Measurements from ENCODE around the gene TNN. TPM values are rescaled to one million over a fixed set of nuclear protein-coding genes. Genes with fewer than 3 reads are reported as not detected.
A peak's percentile ranks its signal among the peaks of the same experiment; 100 is the strongest.

TNN gene
- total RNA-seq, 1 experiment from 2014 or later = not detected

- H3K27me3 Mint-ChIP-seq (ENCODE audit: insufficient read depth, unreplicated experiment) = no peaks in the 10 kb centered on the region
- CTCF ChIA-PET = no interaction called here
- no peak overlapping the region for H3K4me3 Mint-ChIP-seq (ENCODE audit: unreplicated experiment)
- H3K9me3 Mint-ChIP-seq (ENCODE audit: unreplicated experiment) = no peaks in the 10 kb centered on the region
- no peaks in the 10 kb centered on the region for H3K36me3 Mint-ChIP-seq (ENCODE audit: insufficient read depth, unreplicated experiment)
- BruUV-seq (replicated peaks) = no TSS peak
- POLR2A ChIA-PET = no interaction called here
- Histone ChIP-seq H3K36me3 (ENCODE audit: control insufficient read depth, insufficient read depth, low read length) (no peaks in the 10 kb centered on the region), H3K9me3 (no peaks in the 10 kb centered on the region), H3K27me3 (replicated peaks; ENCODE audit: control insufficient read depth, insufficient read depth, low read length) (no peaks in the 10 kb centered on the region), H3K4me1 (peaks cover 9% of the 10 kb centered on the region), H3K4me3 (ENCODE audit: low read depth, low read length) (no peak overlapping the region)
- intact Hi-C loops (cut with micrococcal nuclease; ENCODE audit: unreplicated experiment) = no loop called here
- DNase-seq = no peak
- H3K27ac Mint-ChIP-seq (ENCODE audit: unreplicated experiment) = no peak overlapping the region
- H3K4me1 Mint-ChIP-seq (ENCODE audit: low read depth, unreplicated experiment) = peaks cover 9% of the 10 kb centered on the region
- TF ChIP-seq CTCF (IDR thresholded peaks at IDR 0.05; ENCODE audit: insufficient read depth in 1 of 2, low read depth in 1 of 2, low read length in 1 of 2, severe bottlenecking in 1 of 2, unreplicated experiment in 1 of 2) = no peak
These were observed 23.1 kb downstream of the TNN start for GRCh38 chr1:175090780-175091179.

- Mint-ChIP-seq H3K9me3 (ENCODE audit: unreplicated experiment) (no peaks in the 10 kb centered on the region), H3K36me3 (ENCODE audit: insufficient read depth, unreplicated experiment) (no peaks in the 10 kb centered on the region), H3K27me3 (ENCODE audit: insufficient read depth, unreplicated experiment) (no peaks in the 10 kb centered on the region), H3K4me3 (ENCODE audit: unreplicated experiment) (no peak overlapping the region), H3K4me1 (ENCODE audit: low read depth, unreplicated experiment) (peaks cover 15% of the 10 kb centered on the region), H3K27ac (ENCODE audit: unreplicated experiment) (peak overlapping the region; percentile 64)
- ChIA-PET POLR2A (no interaction called here), CTCF (no interaction called here)
- TF ChIP-seq CTCF (IDR thresholded peaks at IDR 0.05; ENCODE audit: insufficient read depth in 1 of 2, low read depth in 1 of 2, low read length in 1 of 2, severe bottlenecking in 1 of 2, unreplicated experiment in 1 of 2) = no peak
- Histone ChIP-seq H3K4me3 (ENCODE audit: low read depth, low read length) (no peak overlapping the region), H3K9me3 (no peaks in the 10 kb centered on the region), H3K27me3 (replicated peaks; ENCODE audit: control insufficient read depth, insufficient read depth, low read length) (no peaks in the 10 kb centered on the region), H3K4me1 (peaks cover 21% of the 10 kb centered on the region), H3K36me3 (ENCODE audit: control insufficient read depth, insufficient read depth, low read length) (no peaks in the 10 kb centered on the region)
- no TSS peak for BruUV-seq (replicated peaks)
- intact Hi-C loops (cut with micrococcal nuclease; ENCODE audit: unreplicated experiment) = no loop called here
- DNase-seq = no peak
These were observed 27.0 kb downstream of the TNN start for GRCh38 chr1:175094626-175095025.

- no peak for TF ChIP-seq CTCF (IDR thresholded peaks at IDR 0.05; ENCODE audit: insufficient read depth in 1 of 2, low read depth in 1 of 2, low read length in 1 of 2, severe bottlenecking in 1 of 2, unreplicated experiment in 1 of 2)
- CTCF ChIA-PET = no interaction called here
- H3K36me3 Mint-ChIP-seq (ENCODE audit: insufficient read depth, unreplicated experiment) = no peaks in the 10 kb centered on the region
- H3K4me3 Mint-ChIP-seq (ENCODE audit: unreplicated experiment) = no peak overlapping the region
- no peaks in the 10 kb centered on the region for H3K36me3 ChIP-seq (ENCODE audit: control insufficient read depth, insufficient read depth, low read length)
- no peaks in the 10 kb centered on the region for H3K27me3 ChIP-seq (replicated peaks; ENCODE audit: control insufficient read depth, insufficient read depth, low read length)
- no peak for DNase-seq
- H3K9me3 Mint-ChIP-seq (ENCODE audit: unreplicated experiment) = no peaks in the 10 kb centered on the region
- H3K4me1 Mint-ChIP-seq (ENCODE audit: low read depth, unreplicated experiment) = peaks cover 15% of the 10 kb centered on the region
- H3K9me3 ChIP-seq = no peaks in the 10 kb centered on the region
- intact Hi-C loops (cut with micrococcal nuclease; ENCODE audit: unreplicated experiment) = no loop called here
- peak overlapping the region; percentile 64 for H3K27ac Mint-ChIP-seq (ENCODE audit: unreplicated experiment)
- POLR2A ChIA-PET = no interaction called here
- no TSS peak for BruUV-seq (replicated peaks)
- H3K4me3 ChIP-seq (ENCODE audit: low read depth, low read length) = no peak overlapping the region
- peaks cover 21% of the 10 kb centered on the region for H3K4me1 ChIP-seq
- no peaks in the 10 kb centered on the region for H3K27me3 Mint-ChIP-seq (ENCODE audit: insufficient read depth, unreplicated experiment)
These were observed 27.4 kb downstream of the TNN start for GRCh38 chr1:175095069-175095468.
